ENCODE data around the gene TSHZ2. TPM values are rescaled to one million over a fixed set of nuclear protein-coding genes. Genes with fewer than 3 reads are reported as not detected.

TSHZ2 gene
- total and polyA plus RNA-seq, 2 experiments from 2014 or later = 1.1 to 5.2 TPM

GRCh38 chr20:52936351-52937340 lies 35.5 kb upstream of the TSHZ2 start:
- Histone ChIP-seq H3K4me2 (no peak overlapping the region), H3K9me3 (ENCODE audit: low read depth) (no peaks in the 10 kb centered on the region), H3K79me2 (no peaks in the 10 kb centered on the region), H3K4me3 (no peak overlapping the region), H3K9me2 (replicated peaks; ENCODE audit: insufficient read depth) (no peaks in the 10 kb centered on the region), H3K36me3 (replicated peaks; ENCODE audit: insufficient read depth, low read depth) (no peaks in the 10 kb centered on the region), H3K27me3 (no peaks in the 10 kb centered on the region), H4K20me1 (ENCODE audit: insufficient read depth, poor library complexity, severe bottlenecking) (no peaks in the 10 kb centered on the region), H3K4me1 (ENCODE audit: insufficient read depth) (no peaks in the 10 kb centered on the region), H2AFZ (no peak overlapping the region), H3K27ac (no peak overlapping the region)
- TF ChIP-seq CTCF (IDR thresholded peaks at IDR 0.05; ENCODE audit: poor library complexity) (no peak), EZH2phosphoT487 (IDR thresholded peaks at IDR 0.05; ENCODE audit: low read depth, severe bottlenecking, unreplicated experiment) (no peak), EZH2 (IDR thresholded peaks at IDR 0.05; ENCODE audit: borderline replicate concordance) (no peak)
- DNase-seq (ENCODE audit: low spot score) = no peak
- WGBS (ENCODE audit: low lambda C conversion rate, missing lambda C conversion rate) = 83% methylated on average over 16 of the region's 16 CpGs

- no peak for DNase-seq (ENCODE audit: low spot score)
- no peaks in the 10 kb centered on the region for H3K79me2 ChIP-seq
- H3K27me3 ChIP-seq = no peaks in the 10 kb centered on the region
- H4K20me1 ChIP-seq (ENCODE audit: insufficient read depth, poor library complexity, severe bottlenecking) = no peaks in the 10 kb centered on the region
- H3K27ac ChIP-seq = no peak overlapping the region
- H2AFZ ChIP-seq = no peak overlapping the region
- WGBS (ENCODE audit: low lambda C conversion rate, missing lambda C conversion rate) = 74% methylated on average over 6 of the region's 6 CpGs
- no peak overlapping the region for H3K4me3 ChIP-seq
- no peaks in the 10 kb centered on the region for H3K4me1 ChIP-seq (ENCODE audit: insufficient read depth)
- H3K4me2 ChIP-seq = no peak overlapping the region
- H3K9me3 ChIP-seq (ENCODE audit: low read depth) = no peaks in the 10 kb centered on the region
- TF ChIP-seq CTCF (IDR thresholded peaks at IDR 0.05; ENCODE audit: poor library complexity) = no peak
- TF ChIP-seq EZH2 (IDR thresholded peaks at IDR 0.05; ENCODE audit: borderline replicate concordance) = no peak
- no peak for TF ChIP-seq EZH2phosphoT487 (IDR thresholded peaks at IDR 0.05; ENCODE audit: low read depth, severe bottlenecking, unreplicated experiment)
- no peaks in the 10 kb centered on the region for H3K36me3 ChIP-seq (replicated peaks; ENCODE audit: insufficient read depth, low read depth)
- no peaks in the 10 kb centered on the region for H3K9me2 ChIP-seq (replicated peaks; ENCODE audit: insufficient read depth)
Measured at GRCh38 chr20:52937591-52938100, 34.5 kb upstream of the TSHZ2 start.

- no peak overlapping the region for H3K4me3 ChIP-seq
- no peaks in the 10 kb centered on the region for H3K36me3 ChIP-seq (replicated peaks; ENCODE audit: insufficient read depth, low read depth)
- no peak overlapping the region for H3K27ac ChIP-seq
- no peak for TF ChIP-seq CTCF (IDR thresholded peaks at IDR 0.05; ENCODE audit: poor library complexity)
- no peak for TF ChIP-seq EZH2phosphoT487 (IDR thresholded peaks at IDR 0.05; ENCODE audit: low read depth, severe bottlenecking, unreplicated experiment)
- no peak for TF ChIP-seq EZH2 (IDR thresholded peaks at IDR 0.05; ENCODE audit: borderline replicate concordance)
- H3K27me3 ChIP-seq = no peaks in the 10 kb centered on the region
- H3K9me3 ChIP-seq (ENCODE audit: low read depth) = no peaks in the 10 kb centered on the region
- no peaks in the 10 kb centered on the region for H3K79me2 ChIP-seq
- no peak overlapping the region for H2AFZ ChIP-seq
- no peaks in the 10 kb centered on the region for H4K20me1 ChIP-seq (ENCODE audit: insufficient read depth, poor library complexity, severe bottlenecking)
- H3K4me2 ChIP-seq = no peak overlapping the region
- no peak for DNase-seq (ENCODE audit: low spot score)
- H3K9me2 ChIP-seq (replicated peaks; ENCODE audit: insufficient read depth) = no peaks in the 10 kb centered on the region
- WGBS (ENCODE audit: low lambda C conversion rate, missing lambda C conversion rate) = 90% methylated on average over 4 of the region's 4 CpGs
- H3K4me1 ChIP-seq (ENCODE audit: insufficient read depth) = no peaks in the 10 kb centered on the region
Measured at GRCh38 chr20:52939141-52939540, 33.0 kb upstream of the TSHZ2 start.
